ENCODE measurements around the gene C20orf173.
"Not testable (repeated sequence)": the region's sequence is repeated elsewhere in the genome, so short reads cannot be mapped to it uniquely, and the experiment has no call there.

C20orf173 gene

GRCh38 chr20:35544941-35545340 is 15.5 kb upstream of the C20orf173 start:
- DNase-seq: not testable (repeated sequence)

- DNase-seq: no peak
Measured at GRCh38 chr20:35544436-35544835, 15.0 kb upstream of the C20orf173 start.

GRCh38 chr20:35542990-35543389 is 13.5 kb upstream of the C20orf173 start:
- no peak for DNase-seq

- peak; percentile 98 to 99 (median 99) for DNase-seq
Measured at GRCh38 chr20:35541783-35542662, 12.6 kb upstream of the C20orf173 start, which contains the start of gene ERGIC3. ERGIC3 (plus strand) TSS chr20:35542078; CDS start chr20:35542098, 20 bp downstream.

- DNase-seq: no peak
Measured at GRCh38 chr20:35541118-35541782, 11.8 kb upstream of the C20orf173 start.

GRCh38 chr20:35539756-35540212 is 10.3 kb upstream of the C20orf173 start:
- peak; percentile 17 to 53 (median 30) for DNase-seq

GRCh38 chr20:35527122-35527769 is 2.2 kb downstream of the C20orf173 start:
- no peak for DNase-seq

GRCh38 chr20:35525639-35526038 is 3.8 kb downstream of the C20orf173 start:
- no peak for DNase-seq

- DNase-seq: peak in 2 of 3 donors; percentile 40 to 56
Measured at GRCh38 chr20:35523298-35523888, 6.1 kb downstream of the C20orf173 start.

- DNase-seq: no peak
Measured at GRCh38 chr20:35518955-35519354, 10.5 kb downstream of the C20orf173 start.

GRCh38 chr20:35517767-35518166 is 11.7 kb downstream of the C20orf173 start:
- not testable (repeated sequence) for DNase-seq

- DNase-seq: no peak
Measured at GRCh38 chr20:35517125-35517524, 12.3 kb downstream of the C20orf173 start.

GRCh38 chr20:35515949-35516645 is 13.4 kb downstream of the C20orf173 start:
- no peak for DNase-seq

GRCh38 chr20:35515341-35515740 is 14.1 kb downstream of the C20orf173 start:
- no peak for DNase-seq

- DNase-seq: no peak
Measured at GRCh38 chr20:35514371-35514932, 15.0 kb downstream of the C20orf173 start.

GRCh38 chr20:35511814-35512420 is 17.5 kb downstream of the C20orf173 start:
- no peak for DNase-seq

GRCh38 chr20:35510951-35511735 is 18.3 kb downstream of the C20orf173 start:
- no peak for DNase-seq

- DNase-seq: no peak
Measured at GRCh38 chr20:35508493-35509218, 20.8 kb downstream of the C20orf173 start.

GRCh38 chr20:35506872-35507638 is 22.4 kb downstream of the C20orf173 start:
- DNase-seq: peak in 1 of 3 donors; percentile 7
